ENCODE data around the gene FFAR3.
A peak's percentile ranks its signal among the peaks of the same experiment; 100 is the strongest.

FFAR3 gene, protein sequence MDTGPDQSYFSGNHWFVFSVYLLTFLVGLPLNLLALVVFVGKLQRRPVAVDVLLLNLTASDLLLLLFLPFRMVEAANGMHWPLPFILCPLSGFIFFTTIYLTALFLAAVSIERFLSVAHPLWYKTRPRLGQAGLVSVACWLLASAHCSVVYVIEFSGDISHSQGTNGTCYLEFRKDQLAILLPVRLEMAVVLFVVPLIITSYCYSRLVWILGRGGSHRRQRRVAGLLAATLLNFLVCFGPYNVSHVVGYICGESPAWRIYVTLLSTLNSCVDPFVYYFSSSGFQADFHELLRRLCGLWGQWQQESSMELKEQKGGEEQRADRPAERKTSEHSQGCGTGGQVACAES

DNA sequence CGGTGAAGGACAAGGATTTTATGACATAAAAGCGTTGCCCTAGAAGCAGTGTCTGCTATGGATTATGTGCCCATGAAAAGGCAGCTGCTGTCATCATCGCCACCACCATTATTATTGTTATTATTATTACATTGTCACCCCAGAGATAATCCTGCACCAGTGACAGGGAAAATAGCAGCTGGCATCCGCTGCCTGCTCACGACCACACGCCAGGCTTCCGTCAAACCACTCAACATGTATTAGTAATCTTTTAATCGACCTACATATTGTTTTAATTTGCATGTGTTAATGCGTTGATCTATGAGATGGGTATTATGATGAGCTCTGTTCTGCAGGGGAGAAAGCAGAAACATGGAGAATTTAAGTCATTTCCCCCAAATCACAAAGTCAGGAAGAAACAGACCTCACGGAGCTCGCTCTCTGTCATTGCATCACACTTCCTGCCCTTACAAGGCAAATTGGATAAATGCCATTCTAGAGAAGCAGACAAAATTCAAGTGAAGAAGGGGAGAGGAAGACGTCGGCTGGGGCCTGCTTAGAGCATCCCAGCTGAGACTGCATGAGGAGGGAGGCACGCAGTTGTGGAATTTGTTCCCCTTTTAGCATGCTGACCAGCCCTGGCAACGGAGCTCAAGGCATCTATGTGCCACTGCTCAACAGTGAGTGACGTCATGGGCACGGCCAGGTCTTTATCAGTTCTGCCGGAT lies at the start of gene FFAR3:
Gene FFAR3 (plus strand): TSS at position 594 of the 707 bp plus-strand sequence. CDS start 431 bp downstream, outside the sequence.
- no peak within 1 kb of the TSS for H3K27ac Mint-ChIP-seq
- H3K27me3 Mint-ChIP-seq (ENCODE audit: low read depth, poor library complexity) = peaks cover 5% of the 10 kb centered on the region
- no peaks in the 10 kb centered on the region for H3K9me3 Mint-ChIP-seq
- peaks cover 14% of the 10 kb centered on the region for H3K4me1 Mint-ChIP-seq
- no peak within 1 kb of the TSS for H3K4me3 Mint-ChIP-seq
- no peaks in the 10 kb centered on the region for H3K36me3 Mint-ChIP-seq (ENCODE audit: low read depth)
- DNase-seq = no peak
- TF ChIP-seq, protein P1, sequence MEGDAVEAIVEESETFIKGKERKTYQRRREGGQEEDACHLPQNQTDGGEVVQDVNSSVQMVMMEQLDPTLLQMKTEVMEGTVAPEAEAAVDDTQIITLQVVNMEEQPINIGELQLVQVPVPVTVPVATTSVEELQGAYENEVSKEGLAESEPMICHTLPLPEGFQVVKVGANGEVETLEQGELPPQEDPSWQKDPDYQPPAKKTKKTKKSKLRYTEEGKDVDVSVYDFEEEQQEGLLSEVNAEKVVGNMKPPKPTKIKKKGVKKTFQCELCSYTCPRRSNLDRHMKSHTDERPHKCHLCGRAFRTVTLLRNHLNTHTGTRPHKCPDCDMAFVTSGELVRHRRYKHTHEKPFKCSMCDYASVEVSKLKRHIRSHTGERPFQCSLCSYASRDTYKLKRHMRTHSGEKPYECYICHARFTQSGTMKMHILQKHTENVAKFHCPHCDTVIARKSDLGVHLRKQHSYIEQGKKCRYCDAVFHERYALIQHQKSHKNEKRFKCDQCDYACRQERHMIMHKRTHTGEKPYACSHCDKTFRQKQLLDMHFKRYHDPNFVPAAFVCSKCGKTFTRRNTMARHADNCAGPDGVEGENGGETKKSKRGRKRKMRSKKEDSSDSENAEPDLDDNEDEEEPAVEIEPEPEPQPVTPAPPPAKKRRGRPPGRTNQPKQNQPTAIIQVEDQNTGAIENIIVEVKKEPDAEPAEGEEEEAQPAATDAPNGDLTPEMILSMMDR (IDR thresholded peaks at IDR 0.05) = no peak

DNA sequence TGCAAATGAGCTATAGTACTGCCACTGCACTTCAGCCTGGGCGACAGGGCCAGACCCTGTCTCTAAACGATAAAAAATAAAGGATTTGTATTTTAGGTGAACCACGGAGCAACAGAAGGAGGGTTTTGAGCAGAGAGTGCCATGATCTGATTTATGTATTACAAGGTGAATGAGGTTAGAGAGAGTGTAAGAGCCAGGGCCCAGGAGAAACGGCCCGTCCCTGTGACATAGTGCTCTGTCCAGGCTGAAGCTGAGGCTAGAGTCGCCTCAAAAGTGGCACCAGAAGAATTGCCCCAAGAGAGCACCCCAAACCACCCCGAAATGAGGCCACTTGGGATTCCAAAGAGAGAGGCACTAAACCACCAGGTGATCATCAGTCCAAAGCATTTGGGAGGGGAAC lies 49.4 kb upstream of the FFAR3 start:
- Mint-ChIP-seq H3K4me3 (peak overlapping the region; percentile 70), H3K9me3 (no peaks in the 10 kb centered on the region), H3K36me3 (ENCODE audit: low read depth) (no peaks in the 10 kb centered on the region), H3K27me3 (ENCODE audit: low read depth, poor library complexity) (peaks cover 11% of the 10 kb centered on the region), H3K27ac (peak overlapping the region; percentile 99), H3K4me1 (peaks cover 88% of the 10 kb centered on the region)
- DNase-seq = no peak
- TF ChIP-seq, protein P1 (IDR thresholded peaks at IDR 0.05) = no peak

DNA sequence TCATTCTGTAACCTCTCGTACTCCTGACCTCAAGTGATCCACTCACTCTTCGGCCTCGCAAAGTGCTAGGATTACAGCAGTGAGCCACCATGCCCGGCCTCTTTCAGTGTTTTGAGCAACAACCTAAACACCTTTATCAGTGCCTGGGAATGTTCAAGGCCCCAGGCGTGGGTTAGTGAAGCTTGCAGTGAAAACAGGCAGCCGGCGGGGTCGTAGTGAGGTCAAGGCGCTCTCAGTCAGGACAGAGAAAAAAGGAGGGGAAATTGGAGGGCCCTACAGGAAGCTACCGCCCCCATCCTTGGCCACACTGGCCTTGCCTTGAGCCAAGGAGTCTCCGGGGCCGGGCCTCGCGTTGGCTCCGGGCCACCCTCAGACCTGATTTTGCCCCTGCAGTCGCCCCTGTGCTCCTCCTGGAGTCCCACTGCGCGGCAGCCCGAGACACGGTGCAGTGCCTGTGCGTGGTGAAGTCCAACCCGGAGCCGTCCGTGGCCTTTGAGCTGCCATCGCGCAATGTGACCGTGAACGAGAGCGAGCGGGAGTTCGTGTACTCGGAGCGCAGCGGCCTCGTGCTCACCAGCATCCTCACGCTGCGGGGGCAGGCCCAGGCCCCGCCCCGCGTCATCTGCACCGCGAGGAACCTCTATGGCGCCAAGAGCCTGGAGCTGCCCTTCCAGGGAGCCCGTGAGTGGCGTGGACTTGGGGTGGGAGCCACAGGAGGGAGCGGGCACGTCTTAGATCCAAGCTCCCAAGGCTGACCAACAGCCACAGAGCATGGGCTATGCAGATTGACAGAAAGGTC lies 48.6 kb upstream of the FFAR3 start:
- DNase-seq = peak; percentile 68
- peaks cover 92% of the 10 kb centered on the region for H3K4me1 Mint-ChIP-seq

GRCh38 chr19:35310331-35310730 lies 47.9 kb upstream of the FFAR3 start:
- H3K36me3 Mint-ChIP-seq (ENCODE audit: low read depth) = no peaks in the 10 kb centered on the region
- peaks cover 11% of the 10 kb centered on the region for H3K27me3 Mint-ChIP-seq (ENCODE audit: low read depth, poor library complexity)
- H3K4me3 Mint-ChIP-seq = no peak overlapping the region
- DNase-seq = no peak
- TF ChIP-seq, protein P1 (IDR thresholded peaks at IDR 0.05) = no peak
- H3K4me1 Mint-ChIP-seq = peaks cover 92% of the 10 kb centered on the region
- peak overlapping the region; percentile 99 for H3K27ac Mint-ChIP-seq
- no peaks in the 10 kb centered on the region for H3K9me3 Mint-ChIP-seq

More for the DNA sequence above, 48.6 kb upstream of the FFAR3 start:
- Mint-ChIP-seq H3K9me3 (no peaks in the 10 kb centered on the region), H3K27ac (peak overlapping the region; percentile 99), H3K36me3 (ENCODE audit: low read depth) (no peaks in the 10 kb centered on the region), H3K27me3 (ENCODE audit: low read depth, poor library complexity) (peaks cover 11% of the 10 kb centered on the region), H3K4me3 (peak overlapping the region; percentile 70)
- TF ChIP-seq, protein P1 (IDR thresholded peaks at IDR 0.05) = no peak

- H3K27ac Mint-ChIP-seq = peak overlapping the region; percentile 22
- TF ChIP-seq, protein P1 (IDR thresholded peaks at IDR 0.05) = no peak
- peaks cover 96% of the 10 kb centered on the region for H3K4me1 Mint-ChIP-seq
Observed at GRCh38 chr19:35310811-35311465, 47.3 kb upstream of the FFAR3 start.

More at GRCh38 chr19:35310811-35311465, 47.3 kb upstream of the FFAR3 start:
- H3K9me3 Mint-ChIP-seq = no peaks in the 10 kb centered on the region
- peaks cover 11% of the 10 kb centered on the region for H3K27me3 Mint-ChIP-seq (ENCODE audit: low read depth, poor library complexity)
- no peaks in the 10 kb centered on the region for H3K36me3 Mint-ChIP-seq (ENCODE audit: low read depth)
- DNase-seq = no peak
- no peak overlapping the region for H3K4me3 Mint-ChIP-seq

Data from nephron progenitor cell (in vitro differentiated cells).